Loucy (cell line): ENCODE measurements around the gene CDHR2.

Experiments
- EZH2phosphoT487 ChIP-seq: fragments of 200-600 bp; IDR thresholded peaks from 2 replicates; pipeline ENCODE4 v1.6.1; 2018; ENCODE audit warnings: antibody characterized with exemption, mild to moderate bottlenecking, moderate library complexity, borderline replicate concordance
- TF ChIP-seq, protein P1 (sequence below): fragments of 200-600 bp; sonication (generic); conservative IDR thresholded peaks from 2 replicates; pipeline ENCODE4 v1.5.1; 2014; ENCODE audit warnings: mild to moderate bottlenecking, antibody characterized with exemption, low read length

DNA sequence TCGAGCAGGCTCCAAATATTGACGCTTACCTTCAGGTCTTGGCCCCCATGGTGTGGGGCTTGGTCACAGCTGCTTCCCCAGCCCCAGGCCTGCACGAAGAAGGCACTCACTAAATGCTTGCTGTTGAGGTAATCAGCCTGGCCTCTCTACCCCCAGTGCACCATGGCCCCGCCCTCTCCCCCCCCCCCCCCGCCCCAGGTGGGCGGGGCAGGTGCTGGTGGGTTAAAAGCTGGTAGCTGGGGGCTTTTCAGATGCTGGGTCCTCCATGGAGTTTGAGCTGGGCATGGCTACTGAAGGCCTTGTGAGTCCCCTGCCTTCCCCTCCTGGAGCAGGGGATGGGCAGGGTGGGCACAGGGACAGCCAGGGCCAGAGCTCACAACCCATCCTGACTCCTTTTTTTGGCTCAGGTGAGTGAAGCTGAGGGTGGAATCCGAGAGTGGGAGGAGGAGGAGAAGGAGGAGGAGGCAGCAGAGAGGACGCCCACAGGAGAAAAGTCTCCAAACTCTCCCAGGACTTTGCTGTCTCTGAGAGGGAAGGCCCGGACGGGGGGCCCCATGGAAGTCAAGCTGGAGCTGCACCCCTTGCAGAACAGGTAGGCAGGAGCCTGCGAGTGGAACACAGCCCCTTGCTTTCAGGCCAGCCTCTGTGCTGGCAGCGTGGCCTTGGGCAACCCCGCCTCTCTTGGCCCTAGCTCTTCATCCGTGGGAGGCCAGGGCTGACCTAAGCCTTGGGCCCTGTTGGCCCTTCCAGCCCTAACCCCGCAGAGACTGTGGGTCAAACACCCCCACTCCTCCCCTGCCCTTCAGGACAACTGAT lies 93.7 kb downstream of the CDHR2 start:
- TF ChIP-seq, protein P1, sequence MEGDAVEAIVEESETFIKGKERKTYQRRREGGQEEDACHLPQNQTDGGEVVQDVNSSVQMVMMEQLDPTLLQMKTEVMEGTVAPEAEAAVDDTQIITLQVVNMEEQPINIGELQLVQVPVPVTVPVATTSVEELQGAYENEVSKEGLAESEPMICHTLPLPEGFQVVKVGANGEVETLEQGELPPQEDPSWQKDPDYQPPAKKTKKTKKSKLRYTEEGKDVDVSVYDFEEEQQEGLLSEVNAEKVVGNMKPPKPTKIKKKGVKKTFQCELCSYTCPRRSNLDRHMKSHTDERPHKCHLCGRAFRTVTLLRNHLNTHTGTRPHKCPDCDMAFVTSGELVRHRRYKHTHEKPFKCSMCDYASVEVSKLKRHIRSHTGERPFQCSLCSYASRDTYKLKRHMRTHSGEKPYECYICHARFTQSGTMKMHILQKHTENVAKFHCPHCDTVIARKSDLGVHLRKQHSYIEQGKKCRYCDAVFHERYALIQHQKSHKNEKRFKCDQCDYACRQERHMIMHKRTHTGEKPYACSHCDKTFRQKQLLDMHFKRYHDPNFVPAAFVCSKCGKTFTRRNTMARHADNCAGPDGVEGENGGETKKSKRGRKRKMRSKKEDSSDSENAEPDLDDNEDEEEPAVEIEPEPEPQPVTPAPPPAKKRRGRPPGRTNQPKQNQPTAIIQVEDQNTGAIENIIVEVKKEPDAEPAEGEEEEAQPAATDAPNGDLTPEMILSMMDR, result no peak
- no peak for TF ChIP-seq EZH2phosphoT487
